Endothelial cell (in vitro differentiated cells): ENCODE results near the gene KCNK5. TPM values are rescaled to one million over a fixed set of nuclear protein-coding genes. Genes with fewer than 3 reads are reported as not detected.

Source experiments
- DNase-seq: peaks from one replicate; pipeline ENCODE4 v3.0.0; 2021; ENCODE audit warnings: low spot score
- H3K27ac Mint-ChIP-seq: one replicate; pipeline ENCODE4 v1.8.0; 2021; ENCODE audit warnings: mixed read lengths, inconsistent platforms; ENCODE audit not compliant: unreplicated experiment
- H3K27me3 Mint-ChIP-seq: one replicate; pipeline ENCODE4 v1.8.0; 2021; ENCODE audit warnings: mild to moderate bottlenecking, moderate library complexity, mixed read lengths, inconsistent platforms; ENCODE audit not compliant: unreplicated experiment
- H3K36me3 Mint-ChIP-seq: one replicate; pipeline ENCODE4 v1.8.0; 2021; ENCODE audit warnings: mild to moderate bottlenecking, low read depth, mixed read lengths, inconsistent platforms; ENCODE audit not compliant: unreplicated experiment
- H3K4me1 Mint-ChIP-seq: one replicate; pipeline ENCODE4 v1.8.0; 2021; ENCODE audit warnings: mild to moderate bottlenecking, mixed read lengths, inconsistent platforms; ENCODE audit not compliant: unreplicated experiment
- H3K4me3 Mint-ChIP-seq: one replicate; pipeline ENCODE4 v1.8.0; 2021; ENCODE audit warnings: mild to moderate bottlenecking, mixed read lengths, inconsistent platforms; ENCODE audit not compliant: unreplicated experiment
- H3K9me3 Mint-ChIP-seq: one replicate; pipeline ENCODE4 v1.8.0; 2021; ENCODE audit warnings: mixed read lengths, inconsistent platforms; ENCODE audit not compliant: unreplicated experiment
- total RNA-seq: library from RNA; stranded (reverse); fragmentation: NEBNext Ultra II Directional; extraction: Animal tissue kit (Norgen Biotek cat#: 25700); gene quantifications from one replicate; pipeline ENCODE4 v1.2.1, GENCODE V29; 2021; ENCODE audit not compliant: unreplicated experiment
- TF ChIP-seq, protein P1 (sequence below): fragments of 200-600 bp; sonication (generic); IDR thresholded peaks from one replicate; pipeline ENCODE4 v1.5.0; 2021; ENCODE audit warnings: antibody characterized with exemption; ENCODE audit not compliant: unreplicated experiment

Gene KCNK5
- total RNA-seq, 1 donor from 2014 or later, result 9.8 TPM

DNA sequence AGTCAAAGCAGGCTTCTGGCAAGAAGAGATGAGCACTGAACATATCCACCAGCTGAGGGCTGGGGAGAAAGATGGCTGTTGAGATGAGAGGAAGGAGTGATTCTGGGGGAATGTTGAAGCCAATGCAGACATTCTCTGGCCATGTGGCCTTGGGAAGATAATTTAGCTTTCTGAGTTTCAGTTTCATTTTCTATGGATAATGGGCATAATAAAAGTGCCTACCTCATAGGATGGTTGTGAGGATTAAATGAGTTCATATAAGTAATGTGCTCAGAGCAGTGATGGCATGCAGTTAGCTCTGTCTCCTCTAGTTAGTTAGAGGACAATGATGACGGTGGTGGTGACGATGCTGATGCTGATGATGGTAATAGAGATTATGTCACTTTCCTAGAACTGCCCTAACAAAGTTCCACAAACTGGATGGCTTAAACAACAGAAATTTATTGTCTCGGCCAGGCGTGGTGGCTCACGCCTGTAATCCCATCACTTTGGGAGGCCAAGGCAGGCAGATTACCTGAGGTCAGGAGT, 18.5 kb upstream of the KCNK5 start:
- TF ChIP-seq, protein P1, sequence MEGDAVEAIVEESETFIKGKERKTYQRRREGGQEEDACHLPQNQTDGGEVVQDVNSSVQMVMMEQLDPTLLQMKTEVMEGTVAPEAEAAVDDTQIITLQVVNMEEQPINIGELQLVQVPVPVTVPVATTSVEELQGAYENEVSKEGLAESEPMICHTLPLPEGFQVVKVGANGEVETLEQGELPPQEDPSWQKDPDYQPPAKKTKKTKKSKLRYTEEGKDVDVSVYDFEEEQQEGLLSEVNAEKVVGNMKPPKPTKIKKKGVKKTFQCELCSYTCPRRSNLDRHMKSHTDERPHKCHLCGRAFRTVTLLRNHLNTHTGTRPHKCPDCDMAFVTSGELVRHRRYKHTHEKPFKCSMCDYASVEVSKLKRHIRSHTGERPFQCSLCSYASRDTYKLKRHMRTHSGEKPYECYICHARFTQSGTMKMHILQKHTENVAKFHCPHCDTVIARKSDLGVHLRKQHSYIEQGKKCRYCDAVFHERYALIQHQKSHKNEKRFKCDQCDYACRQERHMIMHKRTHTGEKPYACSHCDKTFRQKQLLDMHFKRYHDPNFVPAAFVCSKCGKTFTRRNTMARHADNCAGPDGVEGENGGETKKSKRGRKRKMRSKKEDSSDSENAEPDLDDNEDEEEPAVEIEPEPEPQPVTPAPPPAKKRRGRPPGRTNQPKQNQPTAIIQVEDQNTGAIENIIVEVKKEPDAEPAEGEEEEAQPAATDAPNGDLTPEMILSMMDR, result no peak
- Mint-ChIP-seq H3K27ac (no peak overlapping the region), H3K4me1 (no peaks in the 10 kb centered on the region), H3K4me3 (no peak overlapping the region), H3K36me3 (no peaks in the 10 kb centered on the region), H3K27me3 (no peaks in the 10 kb centered on the region), H3K9me3 (no peaks in the 10 kb centered on the region)
- no peak for DNase-seq

DNA sequence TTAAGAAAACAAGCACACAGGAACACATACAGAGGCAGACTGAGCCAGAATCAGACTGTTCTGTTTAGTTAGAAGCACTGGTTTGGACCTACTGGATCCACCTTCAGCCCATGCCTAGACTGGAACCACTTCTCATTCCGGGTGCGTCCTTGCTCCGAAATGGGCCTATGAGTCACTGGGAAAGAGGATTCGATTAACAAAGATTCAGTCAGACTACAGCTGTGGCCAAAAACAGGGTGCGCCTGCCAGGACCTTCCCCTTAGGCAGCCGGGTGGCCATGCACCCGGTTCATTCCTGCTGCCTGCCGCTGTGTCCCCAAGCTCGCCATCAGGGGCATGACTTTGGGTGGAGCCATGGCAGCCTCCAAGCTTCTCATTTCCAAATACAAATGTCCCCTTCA, 14.5 kb upstream of the KCNK5 start:
- H3K4me3 Mint-ChIP-seq, result no peak overlapping the region
- no peak overlapping the region for H3K27ac Mint-ChIP-seq
- DNase-seq, result no peak
- peaks cover 2% of the 10 kb centered on the region for H3K27me3 Mint-ChIP-seq
- no peaks in the 10 kb centered on the region for H3K4me1 Mint-ChIP-seq
- H3K9me3 Mint-ChIP-seq, result no peaks in the 10 kb centered on the region
- TF ChIP-seq, protein P1, result no peak
- no peaks in the 10 kb centered on the region for H3K36me3 Mint-ChIP-seq

DNA sequence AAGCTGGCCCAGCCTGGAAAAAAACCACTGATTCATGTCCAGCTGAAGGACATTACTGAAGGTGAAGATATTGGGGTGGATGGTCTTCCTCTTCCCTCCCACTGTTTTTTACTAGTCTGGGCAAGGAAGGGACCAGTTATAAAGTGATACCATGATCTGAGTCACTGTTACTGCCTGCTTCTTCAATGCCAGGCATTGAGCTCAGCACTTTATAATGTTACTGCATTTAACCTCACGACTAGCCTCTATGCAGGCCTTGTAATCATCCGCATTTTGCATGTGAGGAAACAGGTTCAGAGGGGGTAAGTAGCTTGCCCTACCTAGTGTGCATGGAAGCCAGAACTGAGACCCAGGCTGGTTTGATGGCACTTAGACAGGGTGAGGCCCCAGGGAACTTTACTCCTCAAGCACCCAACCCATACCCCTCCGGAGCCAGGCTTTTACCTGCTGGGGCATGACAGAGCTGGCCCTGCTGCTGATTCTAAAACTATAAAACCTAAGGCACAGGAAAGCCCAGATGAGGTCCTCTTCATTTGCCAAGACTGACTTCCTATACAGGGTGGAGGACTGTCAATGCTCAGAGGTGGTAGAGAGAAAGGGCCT, 11.0 kb upstream of the KCNK5 start:
- Mint-ChIP-seq H3K4me3 (no peak overlapping the region), H3K27me3 (peaks cover 3% of the 10 kb centered on the region), H3K36me3 (no peaks in the 10 kb centered on the region), H3K27ac (no peak overlapping the region), H3K4me1 (no peaks in the 10 kb centered on the region), H3K9me3 (no peaks in the 10 kb centered on the region)
- TF ChIP-seq, protein P1, result no peak
- no peak for DNase-seq

DNA sequence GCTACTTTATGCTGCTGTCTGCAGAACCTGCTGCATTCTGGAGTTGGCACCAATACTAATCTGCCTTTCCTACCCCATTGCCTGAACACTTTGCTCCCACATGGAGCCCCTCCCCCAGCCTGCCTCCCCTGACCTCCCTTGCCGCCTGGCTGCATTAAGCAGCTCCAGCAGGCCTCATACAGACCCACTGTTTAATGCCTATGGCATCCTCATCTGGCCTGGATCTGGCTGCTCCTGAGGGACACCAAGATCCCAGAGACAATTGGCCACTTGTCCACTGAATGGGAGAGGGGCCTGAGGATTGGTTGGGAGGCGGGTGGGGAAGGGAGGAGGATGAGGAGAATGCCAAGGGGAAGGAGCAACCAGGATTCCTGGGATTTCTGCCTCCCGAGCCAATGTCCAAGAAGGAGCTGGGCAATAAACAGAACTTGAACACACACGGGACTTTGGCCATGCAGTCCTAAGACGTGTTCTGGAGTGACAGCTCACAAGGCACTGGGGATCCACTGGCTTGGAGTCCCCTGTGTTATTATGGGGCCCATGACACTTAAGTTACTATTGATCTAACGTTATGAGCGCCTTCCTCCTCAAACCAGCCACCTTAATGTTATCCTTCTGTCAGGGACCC, 10.4 kb upstream of the KCNK5 start:
- Mint-ChIP-seq H3K36me3 (no peaks in the 10 kb centered on the region), H3K27ac (no peak overlapping the region), H3K27me3 (peaks cover 3% of the 10 kb centered on the region), H3K4me1 (no peaks in the 10 kb centered on the region), H3K9me3 (no peaks in the 10 kb centered on the region), H3K4me3 (no peak overlapping the region)
- no peak for DNase-seq
- TF ChIP-seq, protein P1, result no peak

DNA sequence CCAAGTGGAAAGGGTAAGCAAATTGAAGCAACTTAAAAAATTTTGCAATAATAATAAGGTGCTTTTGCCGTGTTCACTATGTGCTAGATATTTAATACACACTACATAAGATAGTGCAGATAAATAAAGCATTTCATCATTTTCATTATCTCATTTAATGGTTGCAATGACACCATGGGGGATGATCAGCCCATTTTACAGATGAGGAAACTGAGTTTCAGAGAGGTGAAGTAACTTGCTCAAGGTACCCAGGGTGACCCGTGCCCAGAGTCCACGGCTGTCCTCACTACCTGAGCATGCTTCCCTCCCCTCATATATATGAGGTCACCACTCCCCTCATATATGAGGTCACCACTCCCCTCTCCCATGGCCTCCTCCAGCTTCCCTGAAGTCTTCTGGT, 7.5 kb upstream of the KCNK5 start:
- Mint-ChIP-seq H3K27me3 (peaks cover 3% of the 10 kb centered on the region), H3K36me3 (no peaks in the 10 kb centered on the region), H3K27ac (no peak overlapping the region), H3K9me3 (no peaks in the 10 kb centered on the region), H3K4me3 (no peak overlapping the region), H3K4me1 (peaks cover 6% of the 10 kb centered on the region)
- no peak for DNase-seq
- TF ChIP-seq, protein P1, result no peak
